Measurements from ENCODE around the gene AMBRA1. TPM values are rescaled to one million over a fixed set of nuclear protein-coding genes. Genes with fewer than 3 reads are reported as not detected.

Gene AMBRA1
- polyA plus RNA-seq, 2 of the 4 experiments (the other 2 are of a cell fraction): 11.5 to 13.4 TPM

DNA sequence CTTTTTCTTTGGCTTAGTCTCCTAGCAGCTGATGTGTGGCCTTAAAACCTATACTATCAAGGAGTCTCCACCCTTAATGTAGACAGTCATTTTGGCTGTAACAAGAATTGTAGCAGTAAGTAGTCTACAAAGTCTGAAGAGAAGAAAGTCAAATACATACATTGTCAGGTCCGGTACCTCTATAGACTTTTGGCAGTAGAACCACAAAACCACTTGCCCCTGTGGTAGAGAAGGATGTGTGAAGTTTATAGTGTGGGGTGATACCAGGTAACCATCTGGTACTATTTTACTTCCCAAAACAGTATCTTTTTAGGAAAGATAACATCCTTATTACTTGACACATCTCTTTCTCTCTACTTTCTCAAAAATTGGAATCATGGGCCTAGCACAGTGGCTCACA is 38.7 kb upstream of the AMBRA1 start:
- TF ChIP-seq CHD4 (IDR thresholded peaks at IDR 0.05; ENCODE audit: borderline replicate concordance) (no peak), SREBF2 (IDR thresholded peaks at IDR 0.05) (no peak), RFX5 (IDR thresholded peaks at IDR 0.05) (no peak), CBX2 (IDR thresholded peaks at IDR 0.05; ENCODE audit: borderline replicate concordance, low read depth) (no peak), MYC (IDR thresholded peaks at IDR 0.05; ENCODE audit: borderline replicate concordance, low read length) (no peak), FOXS1 (CRISPR knock-in tag; IDR thresholded peaks at IDR 0.05) (no peak), ZC3H11A (IDR thresholded peaks at IDR 0.05) (no peak), NFE2L2 (conservative IDR thresholded peaks at IDR 0.05; ENCODE audit: low read length) (no peak), BHLHE40 (IDR thresholded peaks at IDR 0.05; ENCODE audit: low read depth, low read length) (no peak)
- TF ChIP-seq, protein P1, sequence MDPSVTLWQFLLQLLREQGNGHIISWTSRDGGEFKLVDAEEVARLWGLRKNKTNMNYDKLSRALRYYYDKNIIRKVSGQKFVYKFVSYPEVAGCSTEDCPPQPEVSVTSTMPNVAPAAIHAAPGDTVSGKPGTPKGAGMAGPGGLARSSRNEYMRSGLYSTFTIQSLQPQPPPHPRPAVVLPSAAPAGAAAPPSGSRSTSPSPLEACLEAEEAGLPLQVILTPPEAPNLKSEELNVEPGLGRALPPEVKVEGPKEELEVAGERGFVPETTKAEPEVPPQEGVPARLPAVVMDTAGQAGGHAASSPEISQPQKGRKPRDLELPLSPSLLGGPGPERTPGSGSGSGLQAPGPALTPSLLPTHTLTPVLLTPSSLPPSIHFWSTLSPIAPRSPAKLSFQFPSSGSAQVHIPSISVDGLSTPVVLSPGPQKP (IDR thresholded peaks at IDR 0.05; ENCODE audit: low read depth, low read length): no peak
- ChIA-PET POLR2A (no interaction called here), CTCF (interaction anchor here (1.0 to 2.9 kb wide), 2 partner anchors 10 to 15 kb away, joined by 3 to 11 read pairs; partner anchors contain the start of genes ATG13 and HARBI1)
- FAIRE-seq (no peak), DNase-seq (ENCODE audit: low read depth in 1 of 2, low spot score in 1 of 2) (no peak), ATAC-seq (no peak)
- H3K27ac ChIP-seq: no peak overlapping the region
- H3K9me3 ChIP-seq: no peaks in the 10 kb centered on the region
- no peak overlapping the region for H3K4me2 ChIP-seq
- WGBS (ENCODE audit: missing lambda C conversion rate): 89% methylated on average over 1 of the region's 1 CpG
- no peaks in the 10 kb centered on the region for H3K4me1 ChIP-seq
- no peak overlapping the region for H3K4me3 ChIP-seq

DNA sequence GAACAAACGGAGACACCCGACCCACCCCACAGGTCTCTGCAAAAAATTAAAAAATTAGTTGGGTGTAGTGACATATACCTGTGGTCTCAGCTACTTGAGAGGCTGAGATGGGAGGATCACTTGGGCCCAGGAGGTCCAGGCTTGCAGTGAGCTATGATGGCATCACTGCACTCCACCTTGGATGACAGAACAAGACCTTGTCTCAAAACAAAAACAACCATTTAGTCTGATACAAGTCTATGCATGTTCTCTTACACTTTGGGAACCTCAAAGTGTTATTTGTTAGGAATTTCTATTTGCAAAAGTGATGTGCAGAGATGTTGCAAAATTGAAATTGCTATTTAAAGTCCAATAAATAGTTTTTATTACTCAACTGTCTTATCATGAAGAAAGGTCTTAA is 37.9 kb upstream of the AMBRA1 start:
- TF ChIP-seq, protein P2, sequence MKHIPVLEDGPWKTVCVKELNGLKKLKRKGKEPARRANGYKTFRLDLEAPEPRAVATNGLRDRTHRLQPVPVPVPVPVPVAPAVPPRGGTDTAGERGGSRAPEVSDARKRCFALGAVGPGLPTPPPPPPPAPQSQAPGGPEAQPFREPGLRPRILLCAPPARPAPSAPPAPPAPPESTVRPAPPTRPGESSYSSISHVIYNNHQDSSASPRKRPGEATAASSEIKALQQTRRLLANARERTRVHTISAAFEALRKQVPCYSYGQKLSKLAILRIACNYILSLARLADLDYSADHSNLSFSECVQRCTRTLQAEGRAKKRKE (CRISPR knock-in tag; IDR thresholded peaks at IDR 0.05; ENCODE audit: low read depth): no peak
- TF ChIP-seq HOXB5 (CRISPR knock-in tag; IDR thresholded peaks at IDR 0.05) (no peak), SREBF2 (IDR thresholded peaks at IDR 0.05) (no peak)
- ChIA-PET CTCF (interaction anchor here (1.0 to 2.9 kb wide), 3 partner anchors 8 to 14 kb away, joined by 3 to 11 read pairs (median 4); partner anchors contain the start of genes ATG13 and HARBI1), POLR2A (no interaction called here)
- Histone ChIP-seq H3K4me2 (no peak overlapping the region), H3K9me3 (no peaks in the 10 kb centered on the region), H3K4me3 (no peak overlapping the region), H3K27ac (no peak overlapping the region), H3K4me1 (no peaks in the 10 kb centered on the region)
- no peak for FAIRE-seq
- ATAC-seq: no peak
- no peak for DNase-seq (ENCODE audit: low read depth in 1 of 2, low spot score in 1 of 2)
- 81% methylated on average over 2 of the region's 2 CpGs for WGBS (ENCODE audit: missing lambda C conversion rate)

DNA sequence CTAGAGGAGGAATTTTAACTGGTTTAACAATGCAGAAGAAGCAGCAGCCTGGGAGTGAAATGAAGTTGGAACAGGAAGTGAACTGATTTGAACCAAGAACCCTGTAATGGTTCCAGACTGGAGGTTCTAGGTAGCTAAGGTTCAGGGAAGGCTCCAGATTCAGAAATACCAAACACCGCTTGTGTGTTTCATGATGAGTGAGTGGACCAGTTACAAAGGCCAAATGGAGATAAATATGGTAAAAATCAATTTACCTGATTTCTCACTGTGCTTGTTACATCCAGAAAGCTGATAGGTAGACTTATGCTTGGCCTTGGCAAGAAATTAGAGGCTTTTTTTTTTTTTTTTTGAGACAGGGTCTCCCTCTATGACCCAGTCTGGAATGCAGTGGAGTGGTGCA is 36.4 kb upstream of the AMBRA1 start:
- POLR2A ChIA-PET: no interaction called here

More for the DNA sequence above, 36.4 kb upstream of the AMBRA1 start:
- TF ChIP-seq RAD21 (conservative IDR thresholded peaks at IDR 0.05 in 1 of 2, IDR thresholded peaks at IDR 0.05 in 1 of 2) (no peak), CBX2 (IDR thresholded peaks at IDR 0.05; ENCODE audit: borderline replicate concordance, low read depth) (no peak), HDAC2 (IDR thresholded peaks at IDR 0.05) (no peak), SMC3 (IDR thresholded peaks at IDR 0.05) (no peak), JUN (IDR thresholded peaks at IDR 0.05) (no peak)
- TF ChIP-seq, protein P3, sequence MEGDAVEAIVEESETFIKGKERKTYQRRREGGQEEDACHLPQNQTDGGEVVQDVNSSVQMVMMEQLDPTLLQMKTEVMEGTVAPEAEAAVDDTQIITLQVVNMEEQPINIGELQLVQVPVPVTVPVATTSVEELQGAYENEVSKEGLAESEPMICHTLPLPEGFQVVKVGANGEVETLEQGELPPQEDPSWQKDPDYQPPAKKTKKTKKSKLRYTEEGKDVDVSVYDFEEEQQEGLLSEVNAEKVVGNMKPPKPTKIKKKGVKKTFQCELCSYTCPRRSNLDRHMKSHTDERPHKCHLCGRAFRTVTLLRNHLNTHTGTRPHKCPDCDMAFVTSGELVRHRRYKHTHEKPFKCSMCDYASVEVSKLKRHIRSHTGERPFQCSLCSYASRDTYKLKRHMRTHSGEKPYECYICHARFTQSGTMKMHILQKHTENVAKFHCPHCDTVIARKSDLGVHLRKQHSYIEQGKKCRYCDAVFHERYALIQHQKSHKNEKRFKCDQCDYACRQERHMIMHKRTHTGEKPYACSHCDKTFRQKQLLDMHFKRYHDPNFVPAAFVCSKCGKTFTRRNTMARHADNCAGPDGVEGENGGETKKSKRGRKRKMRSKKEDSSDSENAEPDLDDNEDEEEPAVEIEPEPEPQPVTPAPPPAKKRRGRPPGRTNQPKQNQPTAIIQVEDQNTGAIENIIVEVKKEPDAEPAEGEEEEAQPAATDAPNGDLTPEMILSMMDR (IDR thresholded peaks at IDR 0.05): no peak
- CTCF ChIA-PET: interaction anchor here (1.7 to 2.2 kb wide), 2 partner anchors 10 to 12 kb away, joined by 4 to 16 read pairs; partner anchors contain the start of genes ATG13 and HARBI1
- DNase-seq (ENCODE audit: low read depth in 1 of 2, low spot score in 1 of 2) (no peak), ATAC-seq (no peak), FAIRE-seq (no peak)
- no peak overlapping the region for H3K27ac ChIP-seq
- H3K4me3 ChIP-seq: no peak overlapping the region
- H3K4me1 ChIP-seq: no peaks in the 10 kb centered on the region
- H3K9me3 ChIP-seq: no peaks in the 10 kb centered on the region
- WGBS (ENCODE audit: missing lambda C conversion rate): 97% methylated on average over 1 of the region's 1 CpG
- no peak overlapping the region for H3K4me2 ChIP-seq

All from A549 (cell line).